Tibial nerve (tissue), 4 donors: ENCODE measurements around the gene NOS1. TPM values are rescaled to one million over a fixed set of nuclear protein-coding genes. Genes with fewer than 3 reads are reported as not detected.
"Not testable (repeated sequence)": the region's sequence is repeated elsewhere in the genome, so short reads cannot be mapped to it uniquely, and the experiment has no call there.

Experiments
- DNase-seq, 2 donors: peaks; one replicate each; pipeline ENCODE4 v3.0.0-alpha.2; 2019; ENCODE audit warnings: low spot score in 2 of 2
- H3K27ac ChIP-seq, 4 donors: fragments of 200-600 bp; sonication (generic) in 3 of 4; one replicate each; pipeline ENCODE4 v1.5.1; 2017 to 2019; ENCODE audit warnings: mild to moderate bottlenecking in 1 of 4
- H3K27me3 ChIP-seq, 2 donors: fragments of 200-600 bp; sonication (generic) in 1 of 2; one replicate each; pipeline versions ENCODE4 v1.5.1 to v1.6.0; 2017 to 2019
- H3K36me3 ChIP-seq, 3 donors: fragments of 200-600 bp; sonication (generic); one replicate each; pipeline ENCODE4 v1.5.1; 2018 to 2019
- H3K4me1 ChIP-seq, 4 donors: fragments of 200-600 bp; sonication (generic) in 3 of 4; one replicate each; pipeline ENCODE4 v1.5.1; 2017 to 2019
- H3K4me3 ChIP-seq, 4 donors: fragments of 200-600 bp; sonication (generic) in 3 of 4; one replicate each; pipeline ENCODE4 v1.5.1; 2017 to 2019; ENCODE audit warnings: mild to moderate bottlenecking in 1 of 4, moderate library complexity in 1 of 4
- H3K9me3 ChIP-seq, 4 donors: fragments of 200-600 bp; sonication (generic) in 3 of 4; one replicate each; pipeline ENCODE4 v1.5.1; 2017 to 2019
- EP300 ChIP-seq, 2 donors: sonication (generic); formaldehyde crosslinking; IDR thresholded peaks; one replicate each; pipeline ENCODE4 v1.6.1; 2017; ENCODE audit warnings: antibody characterized with exemption in 2 of 2, mild to moderate bottlenecking in 1 of 2
- POLR2A ChIP-seq, 2 donors: fragments of 450-650 bp; IDR thresholded peaks; one replicate each; pipeline ENCODE4 v1.6.1; 2017; ENCODE audit warnings: antibody characterized with exemption in 2 of 2, mild to moderate bottlenecking in 2 of 2, moderate library complexity in 2 of 2
- whole genome bisulfite sequencing, 2 donors: methylation state at CpG; one replicate each; pipeline ENCODE4 v1.1.5; 2018; 5-methylcytosine and 5-hydroxymethylcytosine counted together
- total RNA-seq, 4 donors: library from RNA; depleted of rRNA; stranded (reverse); fragments of >200 nt; gene quantifications; one replicate each; pipeline ENCODE4 v1.1.0, GENCODE V29; 2016
- TF ChIP-seq, protein P1 (sequence below), 5 experiments: fragments of 200-600 bp in 3 of 5; fragments of 450-650 bp in 2 of 5; sonication (generic) in 3 of 5; IDR thresholded peaks; one replicate each; pipeline ENCODE4 v1.5.1; 2016 to 2019; ENCODE audit warnings: antibody characterized with exemption in 5 of 5, mild to moderate bottlenecking in 3 of 5, moderate library complexity in 2 of 5

The NOS1 gene
- total RNA-seq, 4 donors from 2014 or later, result 6.9 to 32.4 (median 28.1) TPM

DNA sequence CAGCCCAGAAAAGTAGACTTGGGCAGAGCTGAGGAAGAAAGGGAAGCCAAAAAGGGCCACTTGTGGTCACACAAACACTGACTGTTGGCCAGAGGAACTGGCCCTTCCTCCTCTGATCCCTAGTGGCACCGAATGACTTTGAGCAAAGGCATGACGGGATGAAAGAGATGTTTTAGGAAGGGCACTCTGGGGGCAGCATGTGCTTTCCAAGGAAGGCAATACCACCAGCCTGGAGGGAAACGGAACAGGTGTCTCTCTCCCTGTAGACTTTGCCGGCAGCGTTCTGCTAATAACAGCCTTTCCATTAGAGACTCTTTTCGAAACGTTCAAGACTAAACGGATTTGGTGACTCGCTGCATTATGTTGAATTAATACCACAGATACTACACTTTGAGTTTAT is 158.9 kb downstream of the NOS1 start:
- no peak for DNase-seq
- Histone ChIP-seq H3K4me1 (no peaks in the 10 kb centered on the region), H3K27me3 (no peaks in the 10 kb centered on the region), H3K27ac (no peak overlapping the region), H3K9me3 (no peaks in the 10 kb centered on the region), H3K36me3 (no peaks in the 10 kb centered on the region), H3K4me3 (no peak overlapping the region)
- 74% methylated on average over 9 of the region's 9 CpGs for WGBS, 2 donors
- TF ChIP-seq POLR2A (IDR thresholded peaks at IDR 0.05) (no peak), EP300 (IDR thresholded peaks at IDR 0.05) (no peak)
- TF ChIP-seq, protein P1, sequence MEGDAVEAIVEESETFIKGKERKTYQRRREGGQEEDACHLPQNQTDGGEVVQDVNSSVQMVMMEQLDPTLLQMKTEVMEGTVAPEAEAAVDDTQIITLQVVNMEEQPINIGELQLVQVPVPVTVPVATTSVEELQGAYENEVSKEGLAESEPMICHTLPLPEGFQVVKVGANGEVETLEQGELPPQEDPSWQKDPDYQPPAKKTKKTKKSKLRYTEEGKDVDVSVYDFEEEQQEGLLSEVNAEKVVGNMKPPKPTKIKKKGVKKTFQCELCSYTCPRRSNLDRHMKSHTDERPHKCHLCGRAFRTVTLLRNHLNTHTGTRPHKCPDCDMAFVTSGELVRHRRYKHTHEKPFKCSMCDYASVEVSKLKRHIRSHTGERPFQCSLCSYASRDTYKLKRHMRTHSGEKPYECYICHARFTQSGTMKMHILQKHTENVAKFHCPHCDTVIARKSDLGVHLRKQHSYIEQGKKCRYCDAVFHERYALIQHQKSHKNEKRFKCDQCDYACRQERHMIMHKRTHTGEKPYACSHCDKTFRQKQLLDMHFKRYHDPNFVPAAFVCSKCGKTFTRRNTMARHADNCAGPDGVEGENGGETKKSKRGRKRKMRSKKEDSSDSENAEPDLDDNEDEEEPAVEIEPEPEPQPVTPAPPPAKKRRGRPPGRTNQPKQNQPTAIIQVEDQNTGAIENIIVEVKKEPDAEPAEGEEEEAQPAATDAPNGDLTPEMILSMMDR (IDR thresholded peaks at IDR 0.05), result no peak

DNA sequence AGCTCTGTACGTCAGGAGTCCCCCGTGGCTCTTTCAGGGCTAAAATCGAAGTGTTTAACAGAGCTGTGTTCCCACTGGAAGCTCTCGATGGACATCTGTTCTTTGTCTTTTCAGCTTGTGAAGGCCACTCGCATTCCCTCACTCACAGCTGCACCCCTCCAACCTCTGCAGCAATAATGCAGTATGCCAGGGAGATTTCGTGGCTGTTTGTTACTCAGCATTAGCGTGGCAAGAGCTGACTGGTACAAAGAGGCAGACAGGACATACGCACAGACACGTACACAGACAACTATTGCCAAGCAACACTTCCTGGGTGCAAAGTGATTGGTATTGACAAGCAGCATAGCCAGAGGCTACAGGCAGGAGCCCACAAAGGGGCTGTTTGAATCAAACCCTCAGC is 159.4 kb downstream of the NOS1 start:
- 87 to 90% methylated on average over 9 of the region's 9 CpGs for WGBS, 2 donors
- no peaks in the 10 kb centered on the region for H3K36me3 ChIP-seq
- no peaks in the 10 kb centered on the region for H3K9me3 ChIP-seq
- H3K27me3 ChIP-seq, result no peaks in the 10 kb centered on the region
- H3K27ac ChIP-seq, result no peak overlapping the region
- TF ChIP-seq EP300 (IDR thresholded peaks at IDR 0.05) (no peak), POLR2A (IDR thresholded peaks at IDR 0.05) (no peak)
- TF ChIP-seq, protein P1 (IDR thresholded peaks at IDR 0.05), result no peak
- H3K4me1 ChIP-seq, result no peaks in the 10 kb centered on the region
- no peak overlapping the region for H3K4me3 ChIP-seq
- DNase-seq, result no peak

DNA sequence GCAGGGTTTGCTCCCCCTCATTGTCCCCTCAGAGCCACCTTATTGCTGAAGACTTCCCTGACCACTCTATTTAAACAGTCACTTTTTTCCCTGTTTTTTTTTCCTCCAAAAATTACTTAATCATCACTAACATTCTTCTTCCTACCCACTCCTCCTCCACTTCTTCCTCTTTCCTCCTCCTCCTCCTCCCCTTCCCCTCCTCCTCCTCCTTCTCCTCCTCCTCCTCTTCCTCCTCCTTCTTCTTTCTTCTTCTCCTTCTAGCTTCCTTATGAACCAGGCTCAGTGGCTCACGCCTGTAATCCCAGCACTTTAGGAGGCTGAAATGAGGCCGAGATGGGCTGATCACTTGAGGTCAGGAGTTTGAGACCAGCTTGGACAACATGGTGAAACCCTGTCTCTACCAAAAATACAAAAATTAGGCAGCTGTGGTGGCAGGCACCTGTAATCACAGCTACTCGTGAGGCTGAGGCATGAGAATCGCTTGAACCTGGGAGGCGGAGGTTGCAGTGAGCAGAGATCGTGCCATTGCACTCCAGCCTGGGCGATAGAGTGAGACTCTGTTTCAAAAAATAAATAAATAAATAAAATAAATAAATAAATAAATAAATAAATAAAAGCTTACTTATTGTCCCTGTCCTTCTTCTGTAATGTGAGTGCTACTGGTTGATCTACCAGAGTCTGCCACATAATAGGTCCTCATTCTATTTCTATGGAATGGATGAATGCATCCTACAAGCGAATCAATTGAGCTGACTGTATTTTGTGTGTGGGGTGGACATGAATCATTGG is 161.3 kb downstream of the NOS1 start:
- H3K4me3 ChIP-seq, result not testable (repeated sequence)
- 87 to 88% methylated on average over 8 of the region's 8 CpGs for WGBS, 2 donors

DNA sequence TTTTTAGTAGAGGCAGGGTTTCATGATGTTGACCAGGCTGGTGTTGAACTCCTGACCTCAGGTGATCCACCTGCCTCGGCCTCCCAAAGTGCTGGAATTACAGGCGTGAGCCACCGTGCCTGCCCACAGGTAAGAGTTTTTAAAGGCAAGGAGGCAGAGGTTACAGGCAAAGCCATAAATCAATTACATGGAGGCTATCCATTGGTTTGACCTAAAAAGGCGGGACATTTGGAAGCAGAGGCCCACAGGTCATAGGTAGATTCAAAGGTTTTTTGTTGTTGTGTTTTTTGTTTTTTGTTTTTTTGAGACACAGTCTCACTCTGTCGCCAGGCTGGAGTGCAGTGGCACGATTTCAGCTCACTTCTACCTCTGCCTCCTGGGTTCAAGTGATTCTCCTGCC is 165.1 kb downstream of the NOS1 start:
- H3K9me3 ChIP-seq, H3K27ac ChIP-seq, H3K4me1 ChIP-seq, H3K27me3 ChIP-seq, DNase-seq, H3K4me3 ChIP-seq, H3K36me3 ChIP-seq: not testable (repeated sequence)
- WGBS, 2 donors, result 90 to 96% methylated on average over 6 of the region's 6 CpGs

More for the DNA sequence above, 161.3 kb downstream of the NOS1 start:
- H3K36me3 ChIP-seq, H3K27me3 ChIP-seq, H3K9me3 ChIP-seq, H3K27ac ChIP-seq, H3K4me1 ChIP-seq, DNase-seq: not testable (repeated sequence)

DNA sequence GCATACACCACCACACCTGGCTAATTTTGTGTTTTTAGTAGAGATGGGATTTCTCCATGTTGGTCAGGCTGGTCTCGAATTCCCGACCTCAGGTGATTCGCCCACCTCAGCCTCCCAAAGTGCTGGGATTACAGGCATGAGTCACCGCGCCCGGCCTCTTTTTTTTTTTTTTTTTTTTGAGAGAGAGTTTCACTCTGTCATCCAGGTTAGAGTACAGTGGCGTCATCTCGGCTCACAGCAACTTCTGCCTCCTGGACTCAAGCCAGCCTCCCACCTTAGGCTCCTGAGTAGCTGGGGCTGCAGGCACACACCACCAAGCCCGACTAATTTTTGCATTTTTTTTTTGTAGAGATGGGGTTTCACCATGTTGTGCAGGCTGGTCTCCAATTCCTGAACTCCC is 166.4 kb downstream of the NOS1 start:
- 89 to 92% methylated on average over 9 of the region's 9 CpGs for WGBS, 2 donors
- not testable (repeated sequence) for DNase-seq, H3K9me3 ChIP-seq, H3K27ac ChIP-seq, H3K36me3 ChIP-seq, H3K4me3 ChIP-seq, H3K4me1 ChIP-seq, H3K27me3 ChIP-seq

DNA sequence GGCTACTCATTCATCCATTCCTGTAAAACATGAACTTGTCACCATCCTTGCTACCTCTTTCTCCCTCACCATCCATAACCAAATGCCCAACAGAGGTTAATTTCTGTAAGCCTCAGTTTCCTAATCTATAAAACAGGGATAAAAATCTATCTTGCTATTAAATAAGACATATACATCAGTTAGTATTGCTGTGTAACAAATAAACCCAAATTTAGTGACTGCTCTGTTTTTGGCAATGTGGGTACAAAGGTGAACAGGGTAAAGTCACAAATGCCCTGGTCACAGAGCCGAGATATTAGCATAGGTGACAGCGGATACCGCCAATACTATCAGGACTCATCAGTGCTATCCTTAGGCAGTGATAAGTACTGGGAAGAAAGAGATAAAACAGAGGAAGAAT is 167.5 kb downstream of the NOS1 start:
- no peaks in the 10 kb centered on the region for H3K9me3 ChIP-seq
- DNase-seq, result no peak
- peaks cover 0 to 15% (median 3%) of the 10 kb centered on the region in 4 donors for H3K4me1 ChIP-seq
- WGBS, 2 donors, result 80% methylated on average over 3 of the region's 3 CpGs
- no peak overlapping the region for H3K27ac ChIP-seq
- TF ChIP-seq, protein P1 (IDR thresholded peaks at IDR 0.05), result no peak
- no peak for TF ChIP-seq EP300 (IDR thresholded peaks at IDR 0.05)
- no peak for TF ChIP-seq POLR2A (IDR thresholded peaks at IDR 0.05)
- no peaks in the 10 kb centered on the region for H3K36me3 ChIP-seq
- H3K4me3 ChIP-seq, result no peak overlapping the region
- no peaks in the 10 kb centered on the region for H3K27me3 ChIP-seq

DNA sequence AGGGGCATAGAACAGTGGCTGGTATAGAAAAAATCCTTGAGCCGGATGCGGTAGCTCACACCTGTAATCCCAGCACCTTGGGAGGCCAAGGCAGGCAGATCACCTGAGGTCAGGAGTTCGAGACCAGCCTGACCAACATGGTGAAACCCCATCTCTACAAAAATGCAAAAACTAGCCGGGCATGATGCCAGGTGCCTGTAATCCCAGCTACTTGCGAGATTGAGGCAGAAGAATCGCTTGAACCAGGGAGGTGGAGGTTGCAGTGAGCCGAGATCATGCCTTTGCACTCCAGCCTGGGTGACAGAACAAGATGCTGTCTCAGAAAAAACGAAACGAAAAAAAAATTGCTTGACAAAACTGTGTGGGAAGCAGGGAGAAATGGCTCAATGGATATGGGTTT is 168.8 kb downstream of the NOS1 start:
- H3K27me3 ChIP-seq, H3K36me3 ChIP-seq, H3K4me3 ChIP-seq, DNase-seq, H3K9me3 ChIP-seq, H3K27ac ChIP-seq: not testable (repeated sequence)
- peaks cover 0 to 25% (median 6%) of the 10 kb centered on the region in 4 donors for H3K4me1 ChIP-seq
- WGBS, 2 donors, result 72 to 74% methylated on average over 9 of the region's 9 CpGs
